ENCODE data around the gene POR.

- TF ChIP-seq POLR2A (IDR thresholded peaks at IDR 0.05; ENCODE audit: control extremely low read depth in 1 of 2, low read depth in 2 of 2, low read length in 2 of 2) (no peak; a peak in 1 of 3 replicates), SIRT6 (IDR thresholded peaks at IDR 0.05; ENCODE audit: low read length) (no peak), MAX (IDR thresholded peaks at IDR 0.05) (no peak), CTCF (IDR thresholded peaks at IDR 0.05; ENCODE audit: control extremely low read depth in 1 of 3, insufficient read depth in 1 of 3, low read depth in 1 of 3, low read length in 3 of 3) (no peak), HDAC6 (IDR thresholded peaks at IDR 0.05; ENCODE audit: low read depth, low read length) (no peak)
These were observed 33.4 kb upstream of the POR start for GRCh38 chr7:75881436-75882095.
